ENCODE measurements around the gene MED1. TPM values are rescaled to one million over a fixed set of nuclear protein-coding genes. Genes with fewer than 3 reads are reported as not detected.
A peak's percentile ranks its signal among the peaks of the same experiment; 100 is the strongest.

Gene MED1
- total and polyA plus RNA-seq, 9 of the 15 experiments (the other 6 are each of a cell fraction or from before 2014, with no cell fraction given), result 14.0 to 59.8 (median 46.7) TPM

DNA sequence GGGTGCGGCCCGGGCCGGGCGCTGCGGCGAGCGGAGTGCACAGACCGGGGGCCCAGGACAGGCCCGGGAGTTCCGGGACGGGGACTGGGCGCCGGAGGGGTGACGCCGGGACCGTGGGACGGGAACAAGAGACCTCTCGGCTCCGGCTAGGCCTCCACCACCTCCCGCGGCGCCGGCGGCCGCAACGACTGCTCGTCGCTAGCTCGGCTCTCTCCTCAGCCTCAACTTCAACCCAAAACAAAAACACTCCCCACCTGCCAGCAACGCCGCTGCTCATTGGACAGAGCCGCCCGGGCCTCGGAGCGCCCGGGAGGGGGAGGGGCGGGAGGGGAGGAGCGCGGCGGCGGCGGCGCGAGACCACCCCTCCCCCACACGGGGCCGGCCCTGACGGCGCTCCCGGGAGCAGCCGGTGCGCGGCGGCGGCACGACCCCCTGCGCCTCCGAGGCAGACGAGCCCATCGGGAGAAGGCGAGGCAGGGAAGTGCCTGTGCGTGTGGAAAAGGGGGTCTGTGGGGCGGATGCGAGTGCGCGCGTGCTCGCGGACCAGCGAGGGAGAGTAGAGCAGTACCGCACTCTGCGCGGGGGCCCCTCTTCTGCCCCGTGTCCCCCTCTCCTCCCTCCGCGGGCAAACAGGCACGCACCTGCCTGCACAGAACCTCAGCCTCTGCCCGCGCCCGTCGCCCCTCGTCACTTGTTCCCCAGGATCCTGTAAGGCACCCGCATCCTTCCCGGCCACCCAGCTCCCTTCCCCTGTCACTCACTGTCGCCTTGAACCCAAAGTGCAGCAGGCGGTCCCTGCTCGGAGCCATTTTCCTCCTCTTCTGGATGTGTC, 49.4 kb downstream of the MED1 start, which contains the start of gene FBXL20 (continued):
- TF ChIP-seq ZNF143 (CRISPR knock-in tag; IDR thresholded peaks at IDR 0.05) (no peak), SMAD4 (CRISPR knock-in tag; conservative IDR thresholded peaks at IDR 0.05) (peak; percentile 90), ZNF24 (IDR thresholded peaks at IDR 0.05) (no peak), NONO (IDR thresholded peaks at IDR 0.05; ENCODE audit: low read depth in 2 of 2, low read length in 1 of 2) (peak; percentile 68; a peak in 2 of 4 replicates), YY1 (IDR thresholded peaks at IDR 0.05; ENCODE audit: borderline replicate concordance in 1 of 3, control insufficient read depth in 1 of 3, extremely low read depth in 1 of 3, insufficient read depth in 3 of 3, insufficient read length in 1 of 3, insufficient replicate concordance in 2 of 3, low read depth in 1 of 3, low read length in 2 of 3) (peak in 2 of 3 experiments; percentile 56 to 82), RBM25 (IDR thresholded peaks at IDR 0.05; ENCODE audit: low read depth, low read length, severe bottlenecking) (peak; percentile 97), TAF7 (tag; IDR thresholded peaks at IDR 0.05) (no peak), XRCC3 (IDR thresholded peaks at IDR 0.05) (no peak), PML (IDR thresholded peaks at IDR 0.05; ENCODE audit: low read length) (peak; percentile 46; the same call in 1 of the 2 replicates), ZKSCAN1 (IDR thresholded peaks at IDR 0.05; ENCODE audit: low read depth, low read length) (no peak), LARP7 (IDR thresholded peaks at IDR 0.05) (0 out of 2 replicates have a peak, but pooled peaks have one; percentile 11), MYBL2 (IDR thresholded peaks at IDR 0.05; ENCODE audit: low read depth) (no peak), MYBL2 (CRISPR knock-in tag; IDR thresholded peaks at IDR 0.05; ENCODE audit: borderline replicate concordance) (no peak), HNRNPL (IDR thresholded peaks at IDR 0.05; ENCODE audit: low read depth, low read length) (no peak), KLF1 (tag; IDR thresholded peaks at IDR 0.05) (no peak), ZNF707 (CRISPR knock-in tag; conservative IDR thresholded peaks at IDR 0.05) (no peak), TFAM (CRISPR knock-in tag; conservative IDR thresholded peaks at IDR 0.05) (no peak), GTF2F1 (IDR thresholded peaks at IDR 0.05; ENCODE audit: low read depth, low read length) (no peak)
- TF ChIP-seq, protein P1, sequence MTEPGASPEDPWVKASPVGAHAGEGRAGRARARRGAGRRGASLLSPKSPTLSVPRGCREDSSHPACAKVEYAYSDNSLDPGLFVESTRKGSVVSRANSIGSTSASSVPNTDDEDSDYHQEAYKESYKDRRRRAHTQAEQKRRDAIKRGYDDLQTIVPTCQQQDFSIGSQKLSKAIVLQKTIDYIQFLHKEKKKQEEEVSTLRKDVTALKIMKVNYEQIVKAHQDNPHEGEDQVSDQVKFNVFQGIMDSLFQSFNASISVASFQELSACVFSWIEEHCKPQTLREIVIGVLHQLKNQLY (CRISPR knock-in tag; conservative IDR thresholded peaks at IDR 0.05), result no peak
- TF ChIP-seq, protein P2, sequence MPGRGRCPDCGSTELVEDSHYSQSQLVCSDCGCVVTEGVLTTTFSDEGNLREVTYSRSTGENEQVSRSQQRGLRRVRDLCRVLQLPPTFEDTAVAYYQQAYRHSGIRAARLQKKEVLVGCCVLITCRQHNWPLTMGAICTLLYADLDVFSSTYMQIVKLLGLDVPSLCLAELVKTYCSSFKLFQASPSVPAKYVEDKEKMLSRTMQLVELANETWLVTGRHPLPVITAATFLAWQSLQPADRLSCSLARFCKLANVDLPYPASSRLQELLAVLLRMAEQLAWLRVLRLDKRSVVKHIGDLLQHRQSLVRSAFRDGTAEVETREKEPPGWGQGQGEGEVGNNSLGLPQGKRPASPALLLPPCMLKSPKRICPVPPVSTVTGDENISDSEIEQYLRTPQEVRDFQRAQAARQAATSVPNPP (IDR thresholded peaks at IDR 0.05; ENCODE audit: borderline replicate concordance, insufficient read depth, insufficient read length), result no peak
- TF ChIP-seq, protein P3, sequence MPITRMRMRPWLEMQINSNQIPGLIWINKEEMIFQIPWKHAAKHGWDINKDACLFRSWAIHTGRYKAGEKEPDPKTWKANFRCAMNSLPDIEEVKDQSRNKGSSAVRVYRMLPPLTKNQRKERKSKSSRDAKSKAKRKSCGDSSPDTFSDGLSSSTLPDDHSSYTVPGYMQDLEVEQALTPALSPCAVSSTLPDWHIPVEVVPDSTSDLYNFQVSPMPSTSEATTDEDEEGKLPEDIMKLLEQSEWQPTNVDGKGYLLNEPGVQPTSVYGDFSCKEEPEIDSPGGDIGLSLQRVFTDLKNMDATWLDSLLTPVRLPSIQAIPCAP (CRISPR knock-in tag; IDR thresholded peaks at IDR 0.05; ENCODE audit: borderline replicate concordance), result no peak
- TF ChIP-seq, protein P4, sequence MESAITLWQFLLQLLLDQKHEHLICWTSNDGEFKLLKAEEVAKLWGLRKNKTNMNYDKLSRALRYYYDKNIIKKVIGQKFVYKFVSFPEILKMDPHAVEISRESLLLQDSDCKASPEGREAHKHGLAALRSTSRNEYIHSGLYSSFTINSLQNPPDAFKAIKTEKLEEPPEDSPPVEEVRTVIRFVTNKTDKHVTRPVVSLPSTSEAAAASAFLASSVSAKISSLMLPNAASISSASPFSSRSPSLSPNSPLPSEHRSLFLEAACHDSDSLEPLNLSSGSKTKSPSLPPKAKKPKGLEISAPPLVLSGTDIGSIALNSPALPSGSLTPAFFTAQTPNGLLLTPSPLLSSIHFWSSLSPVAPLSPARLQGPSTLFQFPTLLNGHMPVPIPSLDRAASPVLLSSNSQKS (CRISPR knock-in tag; IDR thresholded peaks at IDR 0.05), result no peak

Measured in K562 (cell line).